Measurements from ENCODE around the gene ZBTB16. TPM values are rescaled to one million over a fixed set of nuclear protein-coding genes. Genes with fewer than 3 reads are reported as not detected.

Gene ZBTB16
- total RNA-seq, 1 donor from 2014 or later = 171 TPM

DNA sequence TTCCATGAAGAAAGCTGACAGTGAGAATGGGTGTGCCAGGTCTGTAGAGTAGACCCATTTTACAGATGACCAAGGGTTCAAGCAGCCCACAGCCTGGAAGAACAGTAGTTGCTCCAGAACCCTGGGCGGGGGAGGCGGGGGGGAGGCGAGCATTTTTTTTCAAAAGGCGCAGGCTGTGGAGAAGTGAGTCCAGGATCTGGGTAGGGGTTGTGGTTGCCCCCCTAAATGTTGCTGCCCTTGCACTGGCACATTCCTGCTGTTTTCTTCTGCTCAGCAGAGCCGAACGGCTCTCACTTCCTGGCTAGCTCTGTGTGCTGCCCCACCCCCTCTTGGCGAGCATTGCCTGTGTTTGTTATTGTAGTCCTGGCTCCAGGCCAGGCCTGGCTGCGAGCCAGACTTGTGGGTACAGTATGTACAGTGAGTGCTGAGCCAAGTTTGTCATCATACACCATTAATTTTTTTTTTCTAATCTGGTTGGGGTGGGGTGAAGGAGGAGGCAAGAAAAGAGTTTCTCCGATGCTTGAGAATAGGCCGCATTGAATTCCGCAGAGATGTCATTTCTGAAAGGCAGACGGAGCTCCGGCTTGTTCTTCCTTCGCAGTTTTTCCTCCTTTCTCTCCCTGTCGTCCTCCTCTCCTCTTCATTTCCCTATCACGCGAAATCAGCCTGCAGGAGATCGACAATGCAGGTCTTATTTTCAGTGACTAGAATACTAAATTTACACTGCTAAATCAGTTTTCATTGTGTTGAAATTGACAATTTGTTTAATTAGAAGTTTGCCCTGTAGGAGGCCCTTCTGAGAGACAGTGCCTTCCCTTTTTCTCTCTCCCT, 100.5 kb downstream of the ZBTB16 start:
- Histone ChIP-seq H3K27me3 (ENCODE audit: low read depth) (no peaks in the 10 kb centered on the region), H3K9me3 (no peaks in the 10 kb centered on the region), H3K4me1 (peaks cover 96% of the 10 kb centered on the region), H3K27ac (peak overlapping the region; percentile 97), H3K4me3 (peak overlapping the region; percentile 33), H3K36me3 (peaks cover 30% of the 10 kb centered on the region)
- DNase-seq = peak; percentile 100
- intact Hi-C loops (cut with DNase I) = no loop called here
- peak; percentile 71 to 86 for ATAC-seq
- TF ChIP-seq CTCF (IDR thresholded peaks at IDR 0.05) = no peak

DNA sequence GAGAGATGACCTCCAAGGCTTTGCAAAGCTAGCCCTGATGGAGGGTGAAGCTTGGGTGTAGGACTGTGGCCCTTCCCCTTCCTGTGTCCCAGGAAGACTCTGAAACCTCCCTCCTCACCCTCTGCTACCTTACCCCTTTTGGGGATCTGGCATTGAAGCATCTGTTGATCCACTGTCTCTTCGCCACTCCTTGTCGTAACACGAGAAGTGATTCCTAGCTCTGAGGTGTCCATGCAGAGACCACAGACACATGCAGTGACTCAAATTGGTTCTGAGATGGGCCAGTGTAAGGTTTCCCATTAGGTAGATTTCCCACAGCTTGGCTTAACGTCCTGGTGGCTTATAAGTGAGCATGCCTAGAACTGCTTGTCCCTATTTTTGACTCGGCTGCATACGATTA, 101.4 kb downstream of the ZBTB16 start:
- no peak overlapping the region for H3K4me3 ChIP-seq
- peaks cover 96% of the 10 kb centered on the region for H3K4me1 ChIP-seq
- intact Hi-C loops (cut with DNase I) = no loop called here
- ATAC-seq (no peak), DNase-seq (no peak)
- TF ChIP-seq CTCF (IDR thresholded peaks at IDR 0.05) = no peak
- no peaks in the 10 kb centered on the region for H3K27me3 ChIP-seq (ENCODE audit: low read depth)
- H3K27ac ChIP-seq = peak overlapping the region; percentile 97
- H3K9me3 ChIP-seq = no peaks in the 10 kb centered on the region
- peaks cover 29% of the 10 kb centered on the region for H3K36me3 ChIP-seq

GRCh38 chr11:114161486-114162250, 102.2 kb downstream of the ZBTB16 start:
- no peak for DNase-seq
- peak overlapping the region; percentile 97 for H3K27ac ChIP-seq
- H3K36me3 ChIP-seq = peaks cover 21% of the 10 kb centered on the region
- no peak for ATAC-seq
- H3K4me3 ChIP-seq = no peak overlapping the region
- TF ChIP-seq CTCF (IDR thresholded peaks at IDR 0.05) = no peak
- no peaks in the 10 kb centered on the region for H3K9me3 ChIP-seq
- H3K4me1 ChIP-seq = peaks cover 95% of the 10 kb centered on the region
- intact Hi-C loops (cut with DNase I) = no loop called here
- no peaks in the 10 kb centered on the region for H3K27me3 ChIP-seq (ENCODE audit: low read depth)

DNA sequence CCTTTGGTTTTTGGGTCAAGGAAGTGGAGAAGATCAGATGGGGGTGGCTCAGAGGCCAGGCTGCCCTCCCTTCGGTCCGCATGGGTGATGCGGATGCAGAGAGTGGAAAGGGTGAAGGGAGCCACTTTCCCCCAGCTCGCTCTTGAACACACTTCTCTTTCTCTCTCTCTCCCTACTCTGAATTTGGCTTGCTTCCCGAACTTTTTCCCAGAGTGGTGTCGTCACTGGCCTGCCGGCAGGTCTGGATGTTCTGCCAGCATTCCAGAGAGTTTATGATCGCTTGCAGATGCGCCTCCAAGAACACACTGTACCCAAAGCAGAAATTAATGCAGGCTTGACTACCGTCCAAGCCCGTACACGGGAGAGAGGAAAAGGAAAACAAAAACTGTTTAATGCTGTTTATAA, 103.2 kb downstream of the ZBTB16 start:
- no peak overlapping the region for H3K4me3 ChIP-seq
- peak overlapping the region; percentile 97 for H3K27ac ChIP-seq
- TF ChIP-seq CTCF (IDR thresholded peaks at IDR 0.05) = no peak
- ATAC-seq (peak; percentile 84 to 85), DNase-seq (peak; percentile 76)
- H3K9me3 ChIP-seq = no peaks in the 10 kb centered on the region
- H3K4me1 ChIP-seq = peaks cover 95% of the 10 kb centered on the region
- intact Hi-C loops (cut with DNase I) = no loop called here
- H3K36me3 ChIP-seq = peaks cover 10% of the 10 kb centered on the region
- H3K27me3 ChIP-seq (ENCODE audit: low read depth) = no peaks in the 10 kb centered on the region

DNA sequence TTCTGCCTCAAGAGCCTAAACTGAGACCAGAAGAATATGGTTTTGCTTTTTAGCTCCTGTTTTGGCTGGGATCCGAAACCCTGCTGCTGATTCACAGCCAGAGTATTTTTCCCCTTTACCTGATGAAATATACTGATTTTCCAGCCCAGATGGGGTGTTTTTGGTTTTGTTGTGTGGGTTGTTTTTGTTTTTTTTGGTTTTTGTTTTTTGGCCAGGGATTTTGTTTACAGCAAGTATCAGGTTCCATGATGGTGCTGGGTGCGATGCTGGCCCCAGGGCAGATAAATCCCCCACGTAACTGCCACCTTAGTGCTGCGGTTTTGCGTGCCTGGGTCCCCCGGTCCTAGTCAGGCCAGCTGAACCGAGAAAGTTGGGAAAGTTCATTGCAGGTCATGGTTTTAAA, 103.7 kb downstream of the ZBTB16 start:
- TF ChIP-seq CTCF (IDR thresholded peaks at IDR 0.05) = no peak
- H3K36me3 ChIP-seq = peaks cover 5% of the 10 kb centered on the region
- H3K9me3 ChIP-seq = no peaks in the 10 kb centered on the region
- DNase-seq (no peak), ATAC-seq (peak in 1 of 2 donors; percentile 18)
- intact Hi-C loops (cut with DNase I) = no loop called here
- H3K27me3 ChIP-seq (ENCODE audit: low read depth) = no peaks in the 10 kb centered on the region
- H3K4me3 ChIP-seq = peak overlapping the region; percentile 13
- peaks cover 95% of the 10 kb centered on the region for H3K4me1 ChIP-seq
- peak overlapping the region; percentile 97 for H3K27ac ChIP-seq

Measured in lower lobe of right lung (tissue), 2 donors.